Fibroblast of lung (primary cell): ENCODE data around the gene ANO1.

Experiments
- EZH2 ChIP-seq: IDR thresholded peaks from 2 replicates; pipeline ENCODE4 v1.5.1; 2012; ENCODE audit warnings: low read length, control low read depth, mild to moderate bottlenecking; ENCODE audit errors: missing control alignments
- TF ChIP-seq, protein P1 (sequence below), 2 donors: IDR thresholded peaks in 1 of 2; conservative IDR thresholded peaks in 1 of 2; 1 replicate in 1 of 2; 2 replicates in 1 of 2; pipeline ENCODE4 v1.5.1; 2011 to 2012; ENCODE audit warnings: low read length in 2 of 2, control low read depth in 1 of 2, inconsistent platforms in 1 of 2, low read depth in 1 of 2, mild to moderate bottlenecking in 1 of 2

DNA sequence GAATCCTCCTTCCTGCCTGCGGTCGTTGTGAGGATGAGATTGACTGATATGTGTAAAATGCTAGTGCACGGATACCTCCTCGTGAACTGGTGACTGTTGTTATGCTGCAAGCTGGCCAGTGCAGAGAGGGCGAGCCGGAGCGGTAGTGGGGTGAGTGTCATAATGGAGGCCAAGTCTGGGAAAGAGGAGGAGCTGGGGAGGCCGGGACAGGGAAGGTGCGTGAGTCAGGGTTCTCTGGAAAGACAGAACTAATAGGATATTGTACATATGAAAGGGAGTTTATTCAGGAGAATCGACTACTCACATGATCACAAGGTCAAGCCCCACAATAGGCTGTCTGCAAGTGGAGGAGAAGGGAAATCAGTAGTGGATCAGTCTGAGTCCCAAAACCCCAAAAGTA, 68.2 kb downstream of the ANO1 start:
- TF ChIP-seq, protein P1, sequence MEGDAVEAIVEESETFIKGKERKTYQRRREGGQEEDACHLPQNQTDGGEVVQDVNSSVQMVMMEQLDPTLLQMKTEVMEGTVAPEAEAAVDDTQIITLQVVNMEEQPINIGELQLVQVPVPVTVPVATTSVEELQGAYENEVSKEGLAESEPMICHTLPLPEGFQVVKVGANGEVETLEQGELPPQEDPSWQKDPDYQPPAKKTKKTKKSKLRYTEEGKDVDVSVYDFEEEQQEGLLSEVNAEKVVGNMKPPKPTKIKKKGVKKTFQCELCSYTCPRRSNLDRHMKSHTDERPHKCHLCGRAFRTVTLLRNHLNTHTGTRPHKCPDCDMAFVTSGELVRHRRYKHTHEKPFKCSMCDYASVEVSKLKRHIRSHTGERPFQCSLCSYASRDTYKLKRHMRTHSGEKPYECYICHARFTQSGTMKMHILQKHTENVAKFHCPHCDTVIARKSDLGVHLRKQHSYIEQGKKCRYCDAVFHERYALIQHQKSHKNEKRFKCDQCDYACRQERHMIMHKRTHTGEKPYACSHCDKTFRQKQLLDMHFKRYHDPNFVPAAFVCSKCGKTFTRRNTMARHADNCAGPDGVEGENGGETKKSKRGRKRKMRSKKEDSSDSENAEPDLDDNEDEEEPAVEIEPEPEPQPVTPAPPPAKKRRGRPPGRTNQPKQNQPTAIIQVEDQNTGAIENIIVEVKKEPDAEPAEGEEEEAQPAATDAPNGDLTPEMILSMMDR (conservative IDR thresholded peaks at IDR 0.05 in 1 of 2, IDR thresholded peaks at IDR 0.05 in 1 of 2; ENCODE audit: low read depth in 1 of 2, low read length in 2 of 2), result no peak
- TF ChIP-seq EZH2, result no peak
